Ovary (tissue), 3 donors: ENCODE measurements around the gene SPP1.

Experiments used
- POLR2A ChIP-seq: fragments of 450-650 bp; IDR thresholded peaks from one replicate; pipeline ENCODE4 v1.6.1; 2017; ENCODE audit warnings: antibody characterized with exemption, mild to moderate bottlenecking, moderate library complexity
- TF ChIP-seq, protein P1 (sequence below), 3 donors: fragments of 450-650 bp in 2 of 3; fragments of 200-600 bp in 1 of 3; IDR thresholded peaks; one replicate each; pipeline versions ENCODE4 v1.5.1 to v1.8.0; 2016 to 2022; ENCODE audit warnings: antibody characterized with exemption in 3 of 3, mild to moderate bottlenecking in 1 of 3
- donor health status: DM: no; HTN: no; CAD: no.

DNA sequence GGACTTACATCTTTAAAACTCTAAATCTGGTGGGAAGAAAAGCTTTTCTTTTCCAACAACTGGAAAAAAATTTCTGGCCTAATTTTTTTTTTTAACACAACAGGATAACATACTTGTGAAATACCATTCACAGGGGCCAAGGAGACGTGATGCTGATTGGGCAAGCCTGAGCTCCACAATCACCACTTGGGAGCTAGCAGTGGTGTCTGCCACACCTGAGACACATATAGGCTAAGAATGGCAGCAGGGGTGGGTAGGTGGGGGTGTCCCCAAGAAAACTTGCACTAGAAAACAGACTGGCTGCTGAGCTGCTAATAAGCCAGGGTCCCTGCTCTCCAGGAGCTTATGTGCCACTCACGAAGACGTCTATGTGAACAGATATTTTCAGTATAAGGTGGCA is 26.4 kb downstream of the SPP1 start:
- no peak for TF ChIP-seq POLR2A
- TF ChIP-seq, protein P1, sequence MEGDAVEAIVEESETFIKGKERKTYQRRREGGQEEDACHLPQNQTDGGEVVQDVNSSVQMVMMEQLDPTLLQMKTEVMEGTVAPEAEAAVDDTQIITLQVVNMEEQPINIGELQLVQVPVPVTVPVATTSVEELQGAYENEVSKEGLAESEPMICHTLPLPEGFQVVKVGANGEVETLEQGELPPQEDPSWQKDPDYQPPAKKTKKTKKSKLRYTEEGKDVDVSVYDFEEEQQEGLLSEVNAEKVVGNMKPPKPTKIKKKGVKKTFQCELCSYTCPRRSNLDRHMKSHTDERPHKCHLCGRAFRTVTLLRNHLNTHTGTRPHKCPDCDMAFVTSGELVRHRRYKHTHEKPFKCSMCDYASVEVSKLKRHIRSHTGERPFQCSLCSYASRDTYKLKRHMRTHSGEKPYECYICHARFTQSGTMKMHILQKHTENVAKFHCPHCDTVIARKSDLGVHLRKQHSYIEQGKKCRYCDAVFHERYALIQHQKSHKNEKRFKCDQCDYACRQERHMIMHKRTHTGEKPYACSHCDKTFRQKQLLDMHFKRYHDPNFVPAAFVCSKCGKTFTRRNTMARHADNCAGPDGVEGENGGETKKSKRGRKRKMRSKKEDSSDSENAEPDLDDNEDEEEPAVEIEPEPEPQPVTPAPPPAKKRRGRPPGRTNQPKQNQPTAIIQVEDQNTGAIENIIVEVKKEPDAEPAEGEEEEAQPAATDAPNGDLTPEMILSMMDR (IDR thresholded peaks at IDR 0.05): no peak
